ENCODE measurements around the gene DRD4.

DNA sequence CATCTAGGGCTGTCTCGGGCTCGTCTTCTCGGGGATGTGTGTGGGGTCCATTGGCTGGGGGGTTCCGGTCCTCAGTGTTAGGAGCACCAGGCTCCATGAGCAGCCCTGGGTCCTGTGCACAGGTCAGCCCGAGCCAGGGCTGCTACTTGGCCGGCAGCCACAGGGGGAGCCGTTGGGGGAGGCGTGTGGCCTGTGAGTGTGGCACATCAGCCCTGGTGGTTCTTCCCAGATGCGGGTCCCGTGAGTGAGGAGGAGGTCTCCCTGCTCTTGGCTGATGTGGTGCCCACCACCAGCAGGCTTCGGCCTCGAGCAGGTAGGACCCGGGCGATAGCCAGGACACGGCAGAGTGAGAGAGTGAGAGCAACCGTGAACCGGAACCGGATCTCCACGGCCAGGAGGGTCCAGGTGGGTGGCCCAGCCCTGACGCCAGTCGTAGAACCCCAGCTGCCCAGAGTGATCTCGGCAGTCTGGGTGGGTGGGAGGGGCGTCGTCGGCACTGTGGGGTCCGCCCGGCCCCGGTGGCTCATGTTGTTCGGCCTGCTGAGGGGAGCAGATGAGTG is 39.8 kb upstream of the DRD4 start:
- no peak for TF ChIP-seq POLR2A (IDR thresholded peaks at IDR 0.05; ENCODE audit: control extremely low read depth in 1 of 2, low read depth in 2 of 2, low read length in 2 of 2)
- TF ChIP-seq, protein P1, sequence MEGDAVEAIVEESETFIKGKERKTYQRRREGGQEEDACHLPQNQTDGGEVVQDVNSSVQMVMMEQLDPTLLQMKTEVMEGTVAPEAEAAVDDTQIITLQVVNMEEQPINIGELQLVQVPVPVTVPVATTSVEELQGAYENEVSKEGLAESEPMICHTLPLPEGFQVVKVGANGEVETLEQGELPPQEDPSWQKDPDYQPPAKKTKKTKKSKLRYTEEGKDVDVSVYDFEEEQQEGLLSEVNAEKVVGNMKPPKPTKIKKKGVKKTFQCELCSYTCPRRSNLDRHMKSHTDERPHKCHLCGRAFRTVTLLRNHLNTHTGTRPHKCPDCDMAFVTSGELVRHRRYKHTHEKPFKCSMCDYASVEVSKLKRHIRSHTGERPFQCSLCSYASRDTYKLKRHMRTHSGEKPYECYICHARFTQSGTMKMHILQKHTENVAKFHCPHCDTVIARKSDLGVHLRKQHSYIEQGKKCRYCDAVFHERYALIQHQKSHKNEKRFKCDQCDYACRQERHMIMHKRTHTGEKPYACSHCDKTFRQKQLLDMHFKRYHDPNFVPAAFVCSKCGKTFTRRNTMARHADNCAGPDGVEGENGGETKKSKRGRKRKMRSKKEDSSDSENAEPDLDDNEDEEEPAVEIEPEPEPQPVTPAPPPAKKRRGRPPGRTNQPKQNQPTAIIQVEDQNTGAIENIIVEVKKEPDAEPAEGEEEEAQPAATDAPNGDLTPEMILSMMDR (IDR thresholded peaks at IDR 0.05; ENCODE audit: control extremely low read depth in 1 of 3, insufficient read depth in 1 of 3, low read depth in 1 of 3, low read length in 3 of 3), result peak; percentile 60 to 83 (median 76)
- no peak for TF ChIP-seq EZH2 (IDR thresholded peaks at IDR 0.05; ENCODE audit: low read depth, low read length, severe bottlenecking)
- TF ChIP-seq NRF1 (IDR thresholded peaks at IDR 0.05; ENCODE audit: low read depth, low read length), result no peak
- no peak for TF ChIP-seq ZNF274 (IDR thresholded peaks at IDR 0.05; ENCODE audit: borderline replicate concordance, extremely low read depth, low read length)
- no peak for TF ChIP-seq TAF1 (IDR thresholded peaks at IDR 0.05; ENCODE audit: low read depth, low read length)
- TF ChIP-seq JUND (IDR thresholded peaks at IDR 0.05; ENCODE audit: low read length), result no peak
- TF ChIP-seq KDM1A (IDR thresholded peaks at IDR 0.05; ENCODE audit: borderline replicate concordance, low read length), result no peak

Measured in H1 (cell line).